GM18505 (cell line): ENCODE measurements around the gene OR2S2.
"Not testable (repeated sequence)": the region's sequence is repeated elsewhere in the genome, so short reads cannot be mapped to it uniquely, and the experiment has no call there.

Source experiments
- ATAC-seq: cut with Tn5 transposase; IDR thresholded peaks from one replicate; pipeline ENCODE4 v1.9.1; 2021; ENCODE audit not compliant: unreplicated experiment
- POLR2A ChIP-seq: IDR thresholded peaks from 4 replicates; pipeline ENCODE4 v1.6.1; 2011; ENCODE audit warnings: borderline replicate concordance; ENCODE audit not compliant: insufficient read depth, insufficient read length; ENCODE audit errors: extremely low read depth

The OR2S2 gene

DNA sequence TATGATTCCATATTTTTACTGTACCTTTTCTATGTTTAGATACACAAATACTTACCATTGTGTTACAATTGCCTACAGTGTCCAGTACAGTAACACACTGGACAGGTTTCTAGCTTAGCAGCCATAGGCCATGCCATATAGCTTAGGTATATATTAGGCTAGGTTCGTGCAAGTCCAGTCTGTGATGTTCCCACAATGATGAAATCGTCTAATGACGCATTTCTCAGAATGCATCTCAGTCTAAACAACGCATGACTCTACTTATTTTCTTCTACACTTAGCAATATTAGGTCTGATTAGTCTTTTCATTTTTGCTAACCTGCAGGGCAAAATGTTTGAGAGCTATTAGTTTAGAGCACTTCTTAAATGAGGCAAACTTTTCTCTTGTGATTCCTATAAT lies 22.7 kb downstream of the OR2S2 start:
- no peak for TF ChIP-seq POLR2A
- no peak for ATAC-seq

DNA sequence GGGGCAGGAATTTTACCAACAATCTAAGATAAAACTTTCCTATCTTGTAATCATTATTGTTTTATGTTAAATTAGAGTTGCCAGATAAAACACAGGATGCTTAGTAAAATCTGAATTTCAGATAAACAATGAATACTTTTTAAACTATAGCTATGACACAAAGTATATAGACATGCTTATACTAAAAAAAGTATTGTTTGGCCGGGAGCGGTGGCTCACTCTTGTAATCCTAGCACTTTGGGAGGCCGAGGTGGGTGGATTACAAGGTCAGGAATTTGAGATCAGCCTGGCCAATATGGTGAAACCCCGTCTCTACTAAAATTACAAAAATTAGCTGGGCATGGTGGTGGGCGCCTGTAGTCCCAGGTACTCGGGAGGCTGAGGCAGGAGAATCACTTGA lies 23.9 kb downstream of the OR2S2 start:
- not testable (repeated sequence) for ATAC-seq

DNA sequence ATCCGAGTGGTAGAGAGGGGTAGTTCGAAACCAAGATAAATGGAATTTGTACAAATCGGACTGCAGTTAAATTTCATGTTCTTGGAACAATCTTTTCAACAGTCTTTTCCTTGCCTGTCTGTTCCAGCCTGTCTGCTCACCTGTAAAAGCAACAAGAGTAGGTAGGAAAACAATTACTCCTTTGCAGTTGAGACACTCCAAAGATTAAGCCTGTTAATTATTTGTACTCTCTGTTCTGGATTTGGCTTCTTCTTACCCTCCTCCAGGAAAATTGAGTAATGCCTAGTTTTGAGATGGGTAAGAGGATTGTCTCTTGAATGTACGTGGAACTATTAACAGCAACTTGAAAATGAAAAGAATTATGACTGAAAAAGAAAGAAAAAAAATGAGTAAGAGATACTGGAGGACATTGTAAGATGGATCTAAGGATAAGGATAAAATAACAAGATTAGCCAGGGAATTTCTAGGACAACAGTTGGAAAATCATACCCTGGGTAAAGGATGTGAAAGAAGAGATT lies 24.3 kb downstream of the OR2S2 start:
- no peak for ATAC-seq
- TF ChIP-seq POLR2A, result no peak

DNA sequence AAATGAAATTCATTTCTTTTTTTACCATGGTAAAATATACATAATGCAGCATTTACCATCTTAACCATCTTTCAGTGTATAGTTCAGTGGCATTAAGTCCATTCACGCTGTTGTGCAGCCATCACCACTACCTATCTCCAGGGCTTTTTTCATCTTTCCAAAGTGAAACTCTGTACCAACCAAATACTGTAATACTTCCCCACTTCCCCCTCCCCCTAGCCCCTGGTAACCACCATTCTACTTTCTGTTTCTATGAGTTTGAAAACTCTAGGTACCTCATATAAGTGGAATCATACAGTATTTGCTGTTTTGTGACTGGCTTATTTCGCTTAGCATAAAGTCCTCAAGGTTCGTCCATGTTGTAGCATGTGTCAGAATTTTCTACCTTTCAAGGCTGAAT lies 25.2 kb downstream of the OR2S2 start:
- no peak for TF ChIP-seq POLR2A
- no peak for ATAC-seq

DNA sequence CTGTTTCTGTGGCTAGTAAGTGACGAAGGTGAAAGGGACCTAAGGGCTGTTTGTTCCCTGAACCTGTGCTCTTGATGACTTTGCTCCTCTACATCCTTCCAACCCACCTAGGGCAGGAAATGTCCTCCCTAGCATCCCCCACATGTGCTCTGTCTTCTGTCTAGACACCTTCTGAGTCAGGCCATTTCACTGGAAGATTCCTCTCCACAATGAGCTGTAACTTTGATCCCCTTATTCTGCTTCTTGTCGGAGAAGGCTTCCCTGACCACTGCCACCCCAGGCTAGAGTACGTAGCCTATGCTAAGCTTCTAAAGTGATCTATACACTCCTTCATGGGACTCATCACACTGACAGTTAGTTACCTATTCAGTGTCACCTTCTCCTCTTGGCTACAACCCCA lies 27.0 kb downstream of the OR2S2 start:
- TF ChIP-seq POLR2A, result no peak
- ATAC-seq, result no peak

DNA sequence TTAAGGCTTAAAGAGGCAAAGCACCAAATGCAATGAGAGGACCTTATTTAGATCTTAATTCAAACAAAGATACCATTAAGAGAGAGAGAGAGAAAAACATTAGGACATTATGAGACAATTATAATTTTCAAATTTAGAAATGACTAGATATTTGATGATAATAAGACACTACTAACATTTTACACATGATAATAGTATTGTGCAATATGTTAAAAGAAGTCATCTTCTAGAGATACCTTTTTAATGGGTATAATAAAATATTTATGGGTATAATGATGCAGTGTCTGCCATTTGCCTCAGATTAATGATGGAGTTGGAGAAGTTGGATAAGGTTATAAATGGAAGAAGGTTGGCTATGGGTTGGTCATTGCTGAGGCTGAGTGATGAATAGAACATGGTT lies 27.4 kb downstream of the OR2S2 start:
- no peak for ATAC-seq
- TF ChIP-seq POLR2A, result no peak

DNA sequence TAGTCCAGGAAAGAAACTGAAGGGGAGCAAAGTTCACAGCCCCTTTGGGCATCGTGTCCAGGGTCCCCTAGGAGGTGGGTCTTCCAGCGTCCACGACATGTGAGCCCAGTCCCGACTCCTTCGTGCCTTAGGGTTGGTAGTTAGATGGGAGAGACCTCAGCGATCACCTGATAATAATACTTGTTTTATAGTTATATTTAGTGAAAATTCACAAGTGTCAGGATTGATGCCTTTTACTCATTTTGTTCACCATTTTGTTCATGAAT lies 28.6 kb downstream of the OR2S2 start:
- TF ChIP-seq POLR2A, result no peak
- no peak for ATAC-seq

DNA sequence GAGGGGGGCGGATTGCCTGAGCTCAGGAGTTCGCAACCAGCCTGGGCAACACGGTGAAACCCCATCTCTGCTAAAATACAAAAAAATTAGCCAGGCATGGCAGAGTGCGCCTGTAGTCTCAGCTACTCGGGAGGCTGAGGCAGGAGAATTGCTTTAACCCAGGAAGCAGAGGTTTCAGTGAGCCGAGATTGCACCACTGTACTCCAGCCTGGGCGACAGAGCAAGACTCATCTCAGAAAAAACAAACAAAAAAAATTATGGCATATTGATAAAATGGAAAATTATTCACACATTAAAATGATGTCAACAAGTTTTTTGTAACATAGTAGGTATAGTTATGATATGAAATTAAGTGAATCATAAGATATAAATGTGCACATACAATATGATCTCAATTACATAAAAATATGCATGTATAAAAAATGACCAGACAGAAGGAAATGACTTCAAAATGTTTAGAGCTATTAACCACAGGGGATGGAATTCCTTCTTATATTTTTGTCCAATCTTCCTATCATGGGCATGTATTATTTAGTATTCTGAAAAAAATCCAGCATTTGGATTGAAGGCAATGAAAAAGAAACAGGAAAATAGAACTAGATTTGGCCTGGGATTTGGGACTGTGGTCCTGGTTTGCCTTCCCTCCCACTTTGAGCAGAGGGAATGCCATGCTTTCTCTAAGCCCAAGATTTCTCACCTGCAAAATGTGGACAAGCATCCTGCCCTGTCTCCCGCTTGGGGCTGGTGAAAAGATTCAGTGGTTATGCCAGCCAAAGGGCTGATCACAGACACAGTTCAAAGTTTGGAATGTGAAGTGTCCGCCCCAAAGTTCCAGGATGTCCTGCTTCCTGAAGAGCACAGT lies 29.1 kb downstream of the OR2S2 start:
- no peak for TF ChIP-seq POLR2A
- ATAC-seq, result no peak

DNA sequence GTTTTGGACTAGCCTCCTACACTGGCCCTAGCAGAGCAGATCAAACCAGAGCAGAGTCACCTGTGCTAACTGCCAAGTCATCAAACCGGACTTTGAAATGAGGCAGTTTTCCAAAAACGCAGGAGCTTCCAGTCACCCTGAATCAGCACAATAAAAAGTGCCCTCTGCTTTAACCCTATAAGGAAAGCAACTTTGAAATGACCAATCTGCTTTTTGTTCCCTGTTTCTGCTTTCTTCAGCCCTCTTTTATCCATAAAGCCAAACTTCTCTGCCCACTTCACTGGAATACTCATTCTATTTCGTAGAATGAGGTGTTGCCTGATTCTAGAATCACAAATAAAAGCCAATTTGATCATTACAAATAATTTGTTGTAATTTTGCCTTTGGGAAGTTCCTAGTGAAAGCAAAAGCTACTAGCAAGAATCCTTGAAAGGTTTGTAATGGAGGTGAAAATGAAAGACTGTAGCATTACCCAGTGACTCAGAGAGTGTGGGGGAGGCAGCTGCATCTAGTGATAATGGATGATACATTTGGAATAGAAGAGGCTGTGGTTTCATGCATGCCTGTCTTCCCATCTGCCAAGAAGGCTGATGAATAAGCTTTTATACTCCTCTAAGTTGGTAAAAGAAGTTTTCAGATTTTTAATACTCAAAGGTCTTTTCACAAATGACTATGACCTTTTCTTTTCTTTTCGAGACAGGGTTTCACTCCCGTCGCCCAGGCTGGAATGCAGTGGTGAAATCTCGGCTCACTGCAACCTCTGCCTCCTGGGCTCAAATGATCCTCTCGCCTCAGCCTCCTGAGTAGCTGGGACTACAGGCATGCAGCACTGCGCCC lies 33.8 kb downstream of the OR2S2 start:
- TF ChIP-seq POLR2A, result no peak
- ATAC-seq, result no peak

DNA sequence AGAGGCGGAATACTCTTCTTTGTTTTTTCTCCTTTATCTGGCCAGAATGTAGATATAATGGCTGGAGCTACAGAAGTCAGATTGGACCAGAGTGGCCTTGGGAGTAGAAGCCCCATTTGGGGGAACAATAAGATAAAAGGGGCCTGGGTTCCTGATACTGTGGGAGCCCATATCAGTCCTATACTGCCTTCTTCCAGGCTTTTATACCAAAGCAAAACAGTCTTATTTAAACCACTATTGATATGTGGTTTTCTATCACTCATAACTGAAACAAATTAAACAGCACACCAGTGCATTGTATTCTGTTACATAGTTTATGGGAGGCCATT lies 34.4 kb downstream of the OR2S2 start:
- TF ChIP-seq POLR2A, result no peak
- no peak for ATAC-seq

DNA sequence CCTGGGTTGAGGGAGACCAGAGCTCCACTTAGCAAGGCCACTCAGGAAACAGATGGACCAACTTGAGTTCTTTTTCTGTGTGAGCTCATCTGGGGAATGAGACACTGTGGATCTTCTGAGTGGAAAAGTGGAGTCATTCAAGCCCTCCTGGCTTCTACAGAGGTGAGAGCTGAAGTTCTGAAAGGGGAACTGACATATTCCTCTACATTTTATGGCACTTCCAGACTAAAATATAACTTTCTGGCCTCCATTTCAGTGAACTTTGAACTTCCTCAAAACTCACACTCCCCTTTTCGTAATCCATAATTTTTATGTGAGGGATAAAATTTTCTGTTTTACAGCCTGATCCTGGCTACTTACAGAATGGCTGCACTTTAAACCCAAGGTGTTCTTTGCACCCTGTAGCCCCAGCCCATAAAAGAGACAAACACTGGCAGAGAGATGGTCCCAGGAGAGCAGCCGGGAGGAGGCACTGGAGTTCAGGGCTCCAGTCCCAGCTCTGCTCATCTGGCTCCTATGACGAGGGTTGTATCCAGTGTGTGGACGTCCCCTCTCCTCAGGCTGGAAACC lies 37.8 kb downstream of the OR2S2 start:
- no peak for ATAC-seq
- no peak for TF ChIP-seq POLR2A

DNA sequence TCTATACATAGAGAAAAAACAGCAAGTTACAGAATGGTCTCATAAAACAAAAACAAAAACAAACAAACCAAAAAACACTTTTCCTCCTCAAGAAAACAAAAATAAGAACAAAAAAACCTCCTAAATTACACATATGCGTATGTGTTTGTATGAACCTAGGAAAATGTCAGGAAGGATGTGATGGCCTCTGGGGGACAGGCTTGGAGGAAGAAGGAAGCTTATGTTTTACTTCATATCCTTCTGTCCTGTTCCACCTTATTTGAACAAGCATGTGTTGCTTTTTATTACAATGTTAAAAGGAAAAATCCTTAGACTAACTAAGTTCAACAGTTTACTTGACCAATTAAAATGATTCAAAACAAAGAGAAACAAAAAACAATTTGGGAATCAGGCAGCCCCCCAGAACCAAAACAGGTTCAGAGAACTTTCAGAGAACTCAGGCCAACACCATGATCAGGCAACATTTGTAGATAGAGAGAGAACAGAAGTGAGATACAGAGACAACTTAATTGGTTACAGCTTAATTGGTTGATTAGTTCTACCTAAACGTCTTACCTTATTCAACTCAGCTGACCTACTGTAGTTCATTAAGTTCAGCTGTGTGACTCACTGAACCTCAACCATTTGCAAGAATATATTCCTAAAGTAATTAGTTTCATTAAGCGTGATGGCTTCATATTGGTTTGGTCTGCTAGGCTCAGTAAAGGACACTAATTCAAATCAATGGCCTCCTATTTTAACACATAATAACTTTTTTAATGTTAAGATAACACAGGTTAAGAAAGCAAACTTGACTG lies 38.5 kb downstream of the OR2S2 start:
- no peak for TF ChIP-seq POLR2A
- ATAC-seq, result no peak

DNA sequence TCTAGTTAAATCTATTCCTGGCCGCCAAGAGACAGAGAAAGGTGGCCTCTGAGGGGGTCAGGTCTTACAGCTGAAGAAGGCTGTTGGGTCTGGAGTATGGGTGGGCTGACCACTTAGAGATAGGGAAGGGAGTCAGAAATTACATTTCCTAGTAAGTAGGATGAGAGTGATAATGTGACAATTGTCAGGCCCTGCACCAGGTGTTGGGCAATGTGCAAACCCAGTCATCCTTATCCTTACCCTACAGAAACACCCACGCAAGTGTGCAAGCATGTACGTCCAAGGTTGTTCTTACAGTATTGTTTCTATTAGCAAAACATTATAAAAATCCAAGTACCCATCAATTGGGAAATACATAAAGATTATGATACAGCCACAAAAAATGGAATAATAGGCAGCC lies 39.2 kb downstream of the OR2S2 start:
- no peak for ATAC-seq
- TF ChIP-seq POLR2A, result no peak
